A204.1 (cell line): ENCODE results near the gene FLCN.

Experiments used
- FAIRE-seq: peaks from 2 replicates; lab custom pipeline; 2012; peaks lifted over from hg19 to GRCh38; lab: Jason Lieb, UNC

Gene FLCN

DNA sequence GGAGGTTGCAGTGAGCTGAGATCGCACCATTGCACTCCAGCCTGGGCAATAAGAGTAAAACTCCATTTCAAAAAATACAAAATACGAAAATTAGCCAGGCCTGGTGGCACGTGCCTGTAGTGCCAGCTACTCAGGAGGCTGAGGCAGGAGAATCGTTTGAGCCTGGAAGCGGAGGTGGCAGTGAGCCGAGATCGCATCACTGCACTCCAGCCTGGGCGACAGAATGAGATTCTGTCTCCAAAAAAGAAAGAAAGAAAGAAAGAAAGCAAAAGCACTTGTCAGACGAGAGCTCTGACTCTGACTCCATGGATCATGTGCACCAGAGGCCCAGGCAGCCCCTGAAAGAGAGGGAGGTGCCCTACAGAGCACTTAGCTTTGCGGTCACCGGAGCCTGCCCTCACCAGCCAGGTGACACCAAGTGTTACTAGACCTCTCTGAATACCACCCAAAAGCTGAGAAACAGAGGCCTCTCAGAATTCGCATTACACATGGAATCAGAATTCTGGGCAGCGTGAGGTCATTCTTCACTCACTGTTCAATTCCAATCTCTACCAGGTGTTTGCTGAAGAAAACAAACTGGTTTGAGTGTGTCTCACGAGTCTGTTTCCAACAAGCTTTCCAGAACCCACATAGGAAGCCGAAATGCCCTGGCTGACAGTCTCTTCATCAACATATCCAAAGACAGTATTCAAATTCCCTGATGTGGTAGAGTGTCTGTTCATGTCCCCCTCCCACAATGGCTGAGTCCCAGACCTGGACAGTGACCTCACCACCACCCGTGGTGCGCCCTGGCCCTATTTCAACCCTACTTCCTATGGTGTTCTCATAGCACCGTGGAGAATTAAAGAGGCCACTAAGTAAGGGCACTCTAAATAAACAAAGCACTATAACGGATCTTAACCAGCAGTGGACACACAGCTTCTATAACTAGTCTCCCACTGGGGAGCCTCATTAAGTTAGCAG is 1.5 kb downstream of the FLCN start:
- no peak for FAIRE-seq

DNA sequence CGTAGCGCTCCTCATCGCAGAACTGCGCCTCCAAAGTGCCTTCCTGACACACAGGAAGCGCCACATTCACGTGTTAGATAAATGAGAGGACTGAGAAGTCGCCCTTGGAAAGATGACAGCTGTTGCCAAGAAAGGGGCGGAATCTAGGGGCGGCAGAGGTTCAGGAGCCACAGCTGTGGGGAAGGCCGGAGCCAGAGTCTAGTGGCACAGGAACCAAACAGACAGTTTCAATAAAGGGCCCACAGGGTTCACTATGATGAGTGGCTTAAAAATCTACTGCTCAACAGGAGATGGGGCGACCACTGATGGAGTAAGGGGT is 4.7 kb downstream of the FLCN start:
- no peak for FAIRE-seq

DNA sequence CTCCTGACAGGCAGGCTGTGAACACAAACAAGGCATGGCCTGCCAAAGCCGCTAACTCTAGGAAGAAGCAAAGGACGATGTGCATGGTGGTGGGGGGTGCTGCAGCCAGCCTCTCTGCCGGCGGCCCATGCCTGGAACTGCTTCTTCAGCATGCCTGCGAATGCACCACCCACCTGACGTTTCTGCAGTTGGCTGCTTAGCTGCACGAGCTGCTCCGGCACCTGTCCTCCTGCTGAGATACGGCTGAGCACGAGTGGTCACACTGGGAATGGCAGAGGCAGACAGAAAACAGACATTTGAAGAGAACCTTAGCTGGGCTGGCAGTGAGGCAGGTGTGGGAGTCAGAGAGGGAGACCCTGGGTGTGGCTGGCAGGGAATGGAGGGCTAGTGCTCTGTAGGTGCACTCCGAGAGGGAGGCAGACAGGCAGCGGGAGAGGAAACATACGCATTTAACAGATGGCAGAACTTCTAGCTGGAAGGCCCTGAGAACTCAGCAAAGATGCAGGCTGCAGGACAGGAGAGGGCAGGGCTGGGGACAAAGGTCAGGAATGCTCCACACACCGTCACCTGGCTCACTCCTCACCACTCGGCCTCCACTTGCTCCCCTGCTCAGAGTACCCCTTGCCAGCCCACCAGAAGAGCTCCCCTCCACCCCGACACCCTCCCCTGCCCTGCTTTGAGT is 5.2 kb downstream of the FLCN start:
- no peak for FAIRE-seq

DNA sequence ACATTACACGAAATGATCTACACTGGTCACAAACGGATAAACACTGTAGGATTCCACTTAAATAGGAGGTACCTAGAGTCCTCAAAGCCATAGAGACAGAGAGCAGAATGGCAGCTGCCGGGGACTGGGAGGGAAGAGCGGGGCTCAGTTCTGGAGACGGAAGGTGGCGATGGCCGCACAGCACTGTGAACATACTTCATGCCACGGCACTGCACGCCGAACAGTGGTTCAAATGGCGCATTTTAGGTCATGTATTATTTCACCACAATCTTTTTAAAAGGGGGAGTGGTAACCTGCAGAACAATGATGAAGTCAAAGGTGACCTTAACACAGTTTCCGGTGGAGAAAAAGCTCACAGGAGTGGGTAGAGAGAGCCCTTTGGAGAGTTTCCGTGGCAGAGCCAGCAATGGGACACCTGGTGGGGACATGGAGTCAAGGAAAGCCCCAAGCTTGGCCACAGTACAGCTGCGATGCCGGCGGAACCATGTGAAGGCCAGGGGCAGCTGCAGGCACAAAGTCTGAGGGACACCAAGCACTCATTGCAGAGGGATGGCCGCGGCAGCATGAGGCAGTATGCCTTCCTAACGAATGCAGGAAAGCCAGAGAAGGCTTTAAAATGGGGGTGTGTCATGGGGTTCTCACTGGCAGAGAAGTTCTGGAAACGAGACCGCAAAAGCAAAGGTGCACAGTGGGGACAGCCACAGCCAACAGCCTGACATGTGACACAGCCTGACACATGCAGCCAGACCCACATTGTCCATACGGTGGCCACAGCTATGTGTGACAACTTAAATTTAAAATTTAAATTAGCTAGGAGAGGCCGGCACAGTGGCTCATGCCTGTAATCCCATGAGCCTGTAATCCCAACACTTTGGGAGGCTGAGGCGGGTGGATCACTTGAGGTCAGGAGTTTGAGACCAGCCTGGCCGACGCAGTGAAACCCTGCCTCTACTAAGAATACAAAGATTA is 7.3 kb downstream of the FLCN start:
- FAIRE-seq, result no peak

DNA sequence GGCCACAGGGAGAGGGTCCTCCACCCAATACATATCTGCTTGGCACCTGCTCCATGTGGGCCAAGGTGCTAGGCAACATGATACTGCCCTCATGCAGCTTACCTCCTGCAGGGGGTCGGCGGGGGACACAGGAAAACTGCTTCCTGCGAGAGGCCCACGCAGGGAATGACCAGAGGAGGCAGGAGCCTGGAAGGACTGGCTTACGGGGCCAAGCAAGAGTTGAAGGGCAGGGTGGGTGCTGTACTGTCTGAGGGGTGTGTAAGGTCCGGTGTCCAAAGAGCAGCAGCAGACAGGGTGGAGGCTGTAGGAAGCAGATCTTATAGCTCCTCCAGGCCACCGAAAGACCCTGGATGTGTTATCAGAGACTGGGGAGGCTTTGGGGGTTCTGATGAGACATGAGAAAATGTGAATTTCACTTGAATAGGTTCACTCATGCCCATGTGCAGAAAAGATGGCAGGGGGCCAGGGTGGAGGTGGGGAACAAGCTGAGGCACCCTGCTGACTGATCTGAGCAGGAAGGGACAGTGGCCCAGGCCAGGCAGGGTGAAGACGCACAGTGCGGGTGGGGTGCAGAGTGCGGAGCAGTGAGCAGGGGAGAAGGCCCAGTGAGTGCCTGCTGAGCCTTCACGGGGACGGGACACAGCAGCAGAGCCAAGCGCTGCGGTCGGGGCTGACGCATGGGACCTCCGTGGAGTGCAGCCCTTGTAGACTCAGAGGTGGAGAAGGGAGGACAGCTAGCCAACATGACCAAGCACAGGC is 8.3 kb downstream of the FLCN start:
- FAIRE-seq, result no peak

DNA sequence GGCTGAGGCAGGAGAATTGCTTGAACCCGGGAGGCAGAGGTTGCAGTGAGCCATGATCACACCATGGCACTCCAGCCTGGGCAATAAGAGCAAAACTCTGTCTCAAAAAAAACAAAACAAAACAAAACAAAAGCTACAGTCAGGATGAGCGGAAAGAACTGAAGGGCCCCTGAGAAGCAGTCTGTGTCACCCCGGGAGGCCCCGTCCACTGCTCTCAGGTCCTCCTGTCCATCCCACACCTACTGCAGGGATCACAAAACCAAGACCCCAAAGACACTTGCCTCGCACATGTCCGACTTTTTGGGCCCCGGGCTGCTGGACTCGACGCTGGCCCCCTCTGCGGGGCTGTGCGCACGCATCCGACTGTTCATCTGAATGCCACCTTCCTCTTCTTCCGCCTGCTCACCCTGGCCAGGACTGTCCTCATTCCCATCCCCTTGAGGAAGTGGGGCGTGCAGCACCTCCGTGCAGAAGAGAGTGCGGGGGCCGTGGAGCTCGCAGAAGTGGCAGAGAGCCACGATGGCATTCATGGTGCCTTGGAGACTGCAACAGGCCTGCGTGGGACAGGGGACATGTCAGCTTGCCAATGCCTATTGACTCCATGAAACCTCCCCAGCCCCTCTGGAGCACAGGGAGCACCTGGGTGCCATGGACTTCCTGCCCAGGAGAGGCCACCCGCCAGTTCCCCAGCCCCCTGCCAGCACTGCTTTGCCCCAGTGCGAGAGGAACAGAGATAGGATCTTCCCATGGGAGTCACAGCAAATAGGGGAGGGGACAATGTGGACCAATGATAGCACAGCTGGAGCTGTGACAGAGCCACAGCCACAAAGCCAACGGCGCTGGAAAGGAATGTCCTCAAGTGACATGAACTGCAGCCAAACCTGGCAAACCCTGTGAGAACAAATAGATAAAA is 9.1 kb downstream of the FLCN start:
- no peak for FAIRE-seq

DNA sequence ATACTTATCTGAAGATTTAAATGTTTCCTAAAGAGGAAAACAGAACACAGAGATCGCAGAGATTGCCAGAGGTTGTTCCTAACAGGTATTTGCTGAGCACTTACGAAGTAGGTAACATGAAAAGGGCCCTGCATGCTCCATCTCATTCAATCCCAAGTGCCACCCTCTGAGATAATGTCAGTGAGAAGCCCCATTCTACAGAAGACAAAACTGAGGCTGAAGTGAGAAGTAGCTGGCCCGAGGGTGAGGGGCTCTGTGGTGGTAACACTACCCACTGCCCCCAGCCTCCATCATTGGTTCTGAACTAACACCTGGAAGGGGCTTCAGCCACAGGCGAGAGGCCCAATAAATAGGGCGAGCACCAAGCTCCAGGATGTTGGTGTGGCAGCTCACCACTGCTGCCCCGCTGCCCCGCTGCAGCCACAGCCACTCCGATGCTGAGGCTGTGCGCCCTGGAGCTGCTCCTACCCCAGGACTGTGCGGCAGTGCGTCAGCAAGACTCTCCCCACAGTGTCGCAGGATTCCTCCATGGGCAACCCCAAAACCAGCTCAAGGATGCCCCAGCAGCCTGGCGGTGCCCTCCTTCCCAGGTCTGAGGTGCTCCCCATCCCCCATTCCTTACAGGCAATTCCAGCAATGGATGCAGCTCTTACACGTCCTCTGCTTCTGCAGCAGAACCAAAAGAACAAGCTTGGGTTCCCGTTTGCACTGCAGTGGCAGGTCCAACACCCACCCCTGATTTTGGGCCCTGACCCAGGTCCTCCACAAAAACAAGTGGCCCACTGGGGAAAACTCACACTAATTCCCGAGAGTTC is 10.3 kb downstream of the FLCN start:
- FAIRE-seq, result no peak

DNA sequence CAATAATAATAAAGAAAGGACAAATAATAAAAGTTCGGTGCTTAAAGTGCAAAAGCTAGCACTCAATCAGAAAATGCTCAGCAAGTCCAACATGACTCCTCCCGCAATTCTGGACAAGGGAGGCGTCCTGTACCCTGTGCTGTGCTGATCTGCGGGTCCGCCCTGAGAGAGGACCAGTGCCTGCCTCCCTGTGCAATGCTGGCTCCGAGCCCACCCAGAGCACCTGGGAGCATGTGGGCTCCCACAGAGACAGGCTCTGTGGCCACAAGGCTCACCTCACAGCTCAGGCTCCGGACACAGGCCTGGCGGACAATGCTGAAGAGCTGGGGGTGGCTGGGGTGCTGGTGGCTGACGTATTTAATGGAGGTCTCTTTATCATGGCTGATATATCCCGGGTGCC is 11.1 kb downstream of the FLCN start:
- no peak for FAIRE-seq

DNA sequence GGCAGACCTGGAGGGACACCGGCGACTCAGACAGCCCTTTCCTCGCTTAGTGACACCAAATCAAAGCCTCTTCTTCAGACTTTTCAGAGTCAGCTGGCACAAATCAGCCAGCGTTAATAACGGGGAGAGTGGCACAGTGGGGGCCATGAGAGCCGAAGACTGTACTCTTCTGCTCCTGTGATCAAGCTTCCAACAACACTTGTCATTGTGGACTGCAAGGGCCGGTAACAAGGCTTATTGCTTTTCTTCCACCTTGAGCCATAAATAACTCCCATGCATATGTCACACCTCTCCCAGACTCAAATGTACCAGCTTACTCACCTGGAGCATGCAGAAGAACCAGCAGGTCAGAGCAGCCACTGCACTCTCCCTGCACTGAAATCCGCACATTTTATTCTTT is 12.8 kb downstream of the FLCN start:
- no peak for FAIRE-seq

DNA sequence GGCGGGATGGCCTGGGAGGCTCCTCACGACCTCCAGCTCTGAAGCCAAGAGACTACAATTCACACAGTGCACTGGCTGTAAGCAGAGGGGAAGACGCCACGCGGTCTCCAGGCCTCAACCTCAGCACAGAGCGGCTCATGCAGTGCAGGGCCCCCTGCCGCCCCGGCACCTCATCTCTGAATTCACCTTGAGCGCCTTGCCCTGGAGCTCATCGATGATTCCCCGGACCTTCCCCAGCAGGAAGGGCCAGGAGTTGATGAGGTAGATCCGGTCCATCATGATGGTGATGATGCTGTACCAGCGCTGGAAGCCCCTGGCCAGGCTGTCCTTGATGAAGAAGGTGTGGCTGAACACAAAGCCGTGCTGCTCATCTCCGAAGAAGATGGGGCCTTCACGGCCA is 13.2 kb downstream of the FLCN start:
- no peak for FAIRE-seq

DNA sequence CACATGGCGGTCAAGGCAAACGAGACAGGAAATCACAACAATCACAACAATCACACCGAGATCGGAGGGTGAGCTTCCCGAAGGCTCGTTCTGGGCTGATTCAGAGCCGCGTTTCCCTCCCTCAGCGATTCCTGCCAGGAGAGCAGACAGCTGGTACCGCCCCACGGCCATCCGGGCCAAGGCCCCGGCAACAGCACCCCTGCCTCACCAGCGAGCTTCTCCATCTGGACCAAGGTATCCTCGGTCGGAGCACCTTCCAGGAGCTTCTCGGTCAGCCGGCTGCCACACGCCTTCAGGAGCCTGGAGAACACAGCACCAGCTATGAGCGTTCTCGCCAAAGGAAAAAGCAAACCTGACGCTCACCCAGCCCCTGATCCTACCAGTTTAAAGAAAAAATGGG is 15.6 kb downstream of the FLCN start:
- FAIRE-seq, result no peak

DNA sequence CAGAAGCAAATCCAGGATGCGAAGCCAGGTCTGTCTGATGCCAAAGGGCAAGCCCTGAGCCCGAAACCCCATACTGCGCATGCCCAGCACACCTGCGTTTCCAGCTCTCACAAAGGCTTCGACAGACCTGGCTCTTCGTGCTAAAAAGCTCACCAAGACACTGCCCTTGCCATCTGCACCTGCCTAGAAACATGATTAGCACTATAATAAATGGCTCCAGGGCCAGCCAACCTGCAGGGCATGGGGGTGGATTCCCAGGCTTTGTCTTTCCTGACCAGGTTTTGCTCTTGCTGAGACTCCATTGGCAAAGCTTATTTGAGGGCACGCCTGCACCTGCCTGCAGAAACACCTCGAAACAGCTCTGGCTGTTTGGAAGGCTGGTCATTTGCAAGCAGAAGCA is 16.4 kb downstream of the FLCN start:
- FAIRE-seq, result no peak

DNA sequence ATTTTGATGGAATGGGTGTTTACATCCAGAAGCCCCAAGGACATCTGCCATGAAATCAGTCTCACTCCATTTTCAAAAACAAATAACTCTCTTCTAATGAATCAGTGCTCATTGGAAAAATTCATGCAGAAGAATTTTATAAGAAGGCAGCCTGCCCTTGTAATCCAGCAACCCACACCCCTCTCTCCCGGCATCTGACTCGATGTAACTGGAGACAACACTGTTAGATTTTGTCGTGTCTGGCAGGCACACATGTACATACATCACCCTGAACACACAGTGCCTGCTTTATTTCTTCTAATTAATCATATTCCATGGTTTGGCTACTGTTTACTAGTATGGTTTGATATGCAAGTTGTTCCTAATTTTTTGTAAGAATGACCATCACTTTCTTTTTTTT is 19.0 kb downstream of the FLCN start:
- FAIRE-seq, result no peak

DNA sequence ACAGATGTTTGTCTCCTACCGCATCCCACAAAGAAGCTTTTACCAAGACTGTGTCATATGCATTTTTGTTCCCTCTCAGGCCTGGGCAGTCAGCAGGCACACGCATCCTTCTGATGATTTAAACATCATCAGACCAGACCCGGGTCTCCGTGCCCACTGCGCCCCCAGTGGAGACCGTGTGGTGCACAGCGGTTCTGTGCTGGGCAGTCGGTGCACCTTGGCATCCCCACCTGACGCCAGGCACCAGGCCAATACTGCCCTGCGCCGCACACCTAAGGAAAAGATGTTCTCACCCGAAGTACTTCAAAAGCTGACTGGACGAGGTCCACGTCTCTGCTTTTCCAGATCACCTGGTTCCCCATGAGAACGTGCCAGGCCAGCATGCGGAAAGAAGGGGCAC is 20.2 kb downstream of the FLCN start:
- FAIRE-seq, result no peak

DNA sequence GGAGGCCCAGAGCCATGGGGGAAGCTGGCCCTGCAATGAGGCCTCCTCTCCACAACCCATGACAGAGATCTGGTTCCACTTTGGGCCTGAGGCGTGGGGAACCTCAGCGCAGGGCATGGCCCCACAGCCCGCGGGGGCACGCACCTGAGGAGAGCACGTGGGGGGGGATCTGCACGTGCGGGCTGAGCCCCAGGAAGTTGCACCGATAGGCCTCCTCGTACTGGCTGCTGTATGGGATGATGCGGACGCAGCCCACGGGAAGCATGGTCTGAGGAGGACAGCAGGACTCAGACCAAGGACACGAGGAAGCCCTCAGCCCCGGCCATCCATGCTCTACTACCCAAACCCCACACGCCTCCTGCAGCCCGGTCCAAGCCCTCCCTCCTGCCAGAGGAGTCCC is 20.7 kb downstream of the FLCN start:
- no peak for FAIRE-seq

DNA sequence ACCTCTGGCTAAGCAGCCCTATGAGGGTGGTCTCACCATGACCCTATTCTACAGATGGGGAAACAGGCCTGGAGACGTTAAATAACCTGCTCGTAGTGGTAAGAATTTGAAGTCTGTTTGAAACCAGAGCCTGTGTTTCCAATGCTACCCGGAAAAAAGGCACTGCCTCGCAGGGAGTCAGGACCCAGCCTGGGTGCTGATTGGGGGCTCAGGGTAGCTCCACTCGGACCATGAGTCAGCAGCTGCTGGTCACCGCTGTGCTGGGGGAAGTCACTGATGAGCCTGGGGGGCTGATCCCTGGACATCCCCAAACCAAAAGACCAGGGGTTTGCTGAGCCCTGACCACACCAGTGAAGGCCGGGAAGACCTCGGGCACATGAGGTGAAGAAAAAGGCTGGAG is 21.4 kb downstream of the FLCN start:
- FAIRE-seq, result no peak

DNA sequence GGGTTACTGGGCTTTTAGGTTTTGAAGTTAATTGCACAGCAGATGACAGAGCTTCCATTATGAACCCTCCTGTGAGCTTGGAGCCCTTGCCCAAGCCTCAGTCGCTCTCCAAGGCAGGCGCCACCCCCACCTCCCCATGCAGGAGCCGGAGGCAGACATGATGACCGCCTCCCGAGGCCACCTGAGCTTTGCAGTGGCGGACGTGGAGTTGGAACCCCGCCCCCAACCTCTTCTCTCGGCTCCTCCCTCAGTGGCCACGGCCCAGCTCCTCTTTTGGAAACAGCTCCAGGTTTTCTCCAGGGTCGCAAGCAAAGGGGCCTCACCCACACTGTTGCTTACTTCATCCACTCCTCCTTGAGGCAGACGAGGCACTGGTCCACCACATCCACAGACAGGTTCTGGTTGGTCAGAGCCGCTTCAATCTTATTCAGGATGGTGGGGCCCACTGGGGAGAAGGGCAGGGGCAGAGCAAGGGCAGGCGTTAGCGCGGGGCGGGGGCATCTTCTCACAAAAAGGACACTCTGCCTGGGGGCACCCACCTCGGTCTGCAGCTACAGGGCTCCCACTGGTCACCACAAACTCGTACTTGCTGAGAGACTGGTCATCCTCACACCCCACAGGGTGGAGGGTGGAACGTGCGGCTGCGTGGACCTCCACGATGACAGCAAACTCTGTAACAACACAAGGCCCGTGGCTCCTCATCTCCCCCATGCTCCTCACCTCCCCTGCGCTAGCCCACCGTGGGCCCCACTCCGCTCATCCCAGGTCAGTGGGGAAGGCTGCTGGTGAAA is 22.1 kb downstream of the FLCN start:
- no peak for FAIRE-seq

DNA sequence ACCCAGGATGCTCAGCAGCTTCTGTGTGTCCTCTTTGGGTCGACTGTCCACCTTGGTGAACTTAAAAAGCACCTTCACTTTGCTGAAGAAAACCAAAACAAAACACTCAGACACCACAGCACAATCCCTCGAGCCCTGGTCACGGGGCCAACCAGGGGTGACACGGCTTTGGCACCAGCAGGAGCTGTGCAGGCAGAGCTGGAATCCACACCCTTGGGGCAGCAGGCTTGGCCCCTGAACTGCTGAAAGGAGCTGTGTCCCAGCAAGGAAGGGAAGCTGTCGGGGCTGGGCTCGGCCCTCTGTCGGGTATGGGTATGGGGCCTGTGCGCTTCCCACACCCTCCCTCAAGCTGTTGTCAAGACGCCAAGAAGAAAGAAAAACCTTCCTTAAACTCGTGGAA is 23.2 kb downstream of the FLCN start:
- no peak for FAIRE-seq

DNA sequence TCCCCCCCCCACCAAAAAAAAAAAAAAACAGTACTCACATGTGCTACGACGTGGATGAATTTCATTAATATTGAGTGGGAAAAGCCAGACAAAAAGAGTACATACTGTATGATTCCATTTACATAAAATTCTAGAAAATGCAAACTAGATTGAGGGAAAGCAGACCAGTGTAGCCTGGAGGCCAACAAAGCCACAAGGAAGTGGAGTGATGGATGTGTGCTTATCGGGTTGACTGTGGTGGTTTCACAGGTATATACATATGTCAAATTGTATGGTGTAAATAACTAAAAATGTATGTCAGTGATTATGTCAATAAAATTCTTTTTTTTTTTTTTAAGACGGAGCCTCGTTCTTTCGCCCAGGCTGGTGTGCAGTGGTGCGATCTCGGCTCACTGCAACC is 29.0 kb downstream of the FLCN start:
- FAIRE-seq, result no peak
